Neural cell (in vitro differentiated cells): ENCODE data around the gene FBXL5. TPM values are rescaled to one million over a fixed set of nuclear protein-coding genes. Genes with fewer than 3 reads are reported as not detected.

ENCODE experiments used
- H2AFZ ChIP-seq: fragments of 200-600, 300-800 bp; sonication (generic), shearing (Covaris generic); 2 replicates; pipeline ENCODE4 v1.6.0; 2014; ENCODE audit warnings: low read depth, mild to moderate bottlenecking, antibody characterized with exemption, low read length, moderate library complexity
- H3F3A ChIP-seq: fragments of 200-600 bp; shearing (Covaris generic); 2 replicates; pipeline ENCODE4 v1.6.1; 2016; ENCODE audit warnings: mild to moderate bottlenecking, moderate library complexity, mixed read lengths, antibody characterized with exemption, low read length; ENCODE audit not compliant: insufficient read depth, poor library complexity, severe bottlenecking
- H3K27ac ChIP-seq: fragments of 200-600, 300-800 bp; sonication (generic), shearing (Covaris generic); 2 replicates; pipeline ENCODE4 v1.5.1; 2014; ENCODE audit warnings: mild to moderate bottlenecking, low read length, moderate library complexity
- H3K27me3 ChIP-seq: fragments of 300-800, 200-600 bp; sonication (generic), shearing (Covaris generic); 2 replicates; pipeline ENCODE4 v1.6.0; 2014; ENCODE audit warnings: mild to moderate bottlenecking, low read depth, low read length, moderate library complexity; ENCODE audit not compliant: insufficient read depth
- H3K36me3 ChIP-seq: fragments of 300-800, 200-600 bp; sonication (generic), shearing (Covaris generic); 2 replicates; pipeline ENCODE4 v1.5.1; 2014; ENCODE audit warnings: mild to moderate bottlenecking, antibody characterized with exemption, low read length, moderate library complexity; ENCODE audit not compliant: insufficient read depth
- H3K4me2 ChIP-seq: fragments of 300-800, 200-600 bp; sonication (generic), shearing (Covaris generic); 2 replicates; pipeline ENCODE4 v1.6.0; 2014; ENCODE audit warnings: mild to moderate bottlenecking, low read length
- H3K4me3 ChIP-seq: fragments of 300-800, 200-600 bp; sonication (generic), shearing (Covaris generic); 2 replicates; pipeline ENCODE4 v1.5.1; 2014; ENCODE audit warnings: mild to moderate bottlenecking, low read length, moderate library complexity
- H3K79me2 ChIP-seq: fragments of 200-600 bp; shearing (Covaris generic); replicated peaks from 2 replicates; pipeline ENCODE4 v1.6.0; 2014; ENCODE audit warnings: mild to moderate bottlenecking, low read length, moderate library complexity; ENCODE audit not compliant: insufficient read depth
- H3K9ac ChIP-seq: fragments of 300-800, 200-600 bp; sonication (generic), shearing (Covaris generic); 2 replicates; pipeline ENCODE4 v1.6.1; 2016; ENCODE audit warnings: mild to moderate bottlenecking, low read length, mixed read lengths
- H3K9me2 ChIP-seq: fragments of 200-600 bp; shearing (Covaris generic); 2 replicates; pipeline ENCODE4 v1.6.1; 2016; ENCODE audit warnings: mild to moderate bottlenecking, low read length, mixed read lengths; ENCODE audit not compliant: insufficient read depth
- H3K9me3 ChIP-seq: fragments of 200-600, 300-800 bp; sonication (generic), shearing (Covaris generic); 2 replicates; pipeline ENCODE4 v1.6.1; 2016; ENCODE audit warnings: mild to moderate bottlenecking, mixed run types, low read length, moderate library complexity, mixed read lengths
- H4K20me1 ChIP-seq: fragments of 200-600 bp; shearing (Covaris generic); 2 replicates; pipeline ENCODE4 v1.6.1; 2016; ENCODE audit warnings: mild to moderate bottlenecking, mixed run types; ENCODE audit not compliant: insufficient read depth
- EP300 ChIP-seq: fragments of 450-650 bp; conservative IDR thresholded peaks from 2 replicates; pipeline ENCODE4 v1.6.1; 2014; ENCODE audit warnings: antibody characterized with exemption, mild to moderate bottlenecking, moderate library complexity; ENCODE audit not compliant: poor library complexity, severe bottlenecking
- EZH2 ChIP-seq: fragments of 200-600, 300-800 bp; shearing (Covaris generic), sonication (generic); IDR thresholded peaks from 2 replicates; pipeline ENCODE4 v1.6.1; 2014; ENCODE audit warnings: antibody characterized with exemption, low read length, borderline replicate concordance, mild to moderate bottlenecking; ENCODE audit not compliant: insufficient read depth, poor library complexity, severe bottlenecking
- MXI1 ChIP-seq: fragments of 450-650 bp; conservative IDR thresholded peaks from 2 replicates; pipeline ENCODE4 v1.6.1; 2014; ENCODE audit warnings: antibody characterized with exemption, mild to moderate bottlenecking; ENCODE audit not compliant: poor library complexity, severe bottlenecking
- POLR2AphosphoS5 ChIP-seq: IDR thresholded peaks from 2 replicates; pipeline ENCODE4 v1.6.1; 2012
- RAD21 ChIP-seq: fragments of 450-650 bp; conservative IDR thresholded peaks from 2 replicates; pipeline ENCODE4 v1.6.1; 2014; ENCODE audit warnings: antibody characterized with exemption, mild to moderate bottlenecking, moderate library complexity
- SMC3 ChIP-seq: fragments of 450-650 bp; conservative IDR thresholded peaks from 2 replicates; pipeline ENCODE4 v1.6.1; 2014; ENCODE audit warnings: antibody characterized with exemption, mild to moderate bottlenecking, moderate library complexity; ENCODE audit not compliant: poor library complexity
- TAF1 ChIP-seq: IDR thresholded peaks from 2 replicates; pipeline ENCODE4 v1.6.1; 2012; ENCODE audit warnings: low read depth
- polyA plus RNA-seq: library from polyadenylated mRNA; depleted of rRNA; stranded (reverse); fragments of >200 nt; gene quantifications from 2 replicates; pipeline ENCODE4 v1.2.3, GENCODE V29; 2014
- TF ChIP-seq, protein P1 (sequence below): fragments of 450-650 bp; IDR thresholded peaks from 2 replicates; pipeline ENCODE4 v1.5.1; 2014; ENCODE audit warnings: antibody characterized with exemption, mild to moderate bottlenecking, moderate library complexity; ENCODE audit not compliant: poor library complexity, severe bottlenecking
- TF ChIP-seq, protein P2 (sequence below): IDR thresholded peaks from 2 replicates; pipeline ENCODE4 v1.6.1; 2012; ENCODE audit warnings: borderline replicate concordance

Gene FBXL5
- polyA plus RNA-seq, 1 donor from 2014 or later, result 70.6 TPM

DNA sequence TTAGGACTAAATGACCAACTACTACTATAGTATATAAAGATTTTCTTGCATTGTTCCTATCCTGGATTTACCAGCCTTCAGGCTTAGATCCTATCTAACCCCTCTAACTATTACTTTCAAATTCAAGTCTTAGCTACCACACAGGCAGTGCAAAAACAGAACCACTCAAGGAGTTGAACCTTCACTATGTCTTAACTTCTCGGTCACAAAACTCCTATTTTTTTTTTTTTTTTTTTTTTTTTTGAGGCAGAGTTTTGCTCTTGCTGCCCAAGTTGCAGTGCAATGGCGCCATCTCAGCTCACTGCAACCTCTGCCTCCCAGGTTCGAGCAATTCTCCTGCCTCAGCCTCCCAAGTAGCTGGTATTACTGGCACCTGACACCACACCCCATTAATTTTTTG lies 20.2 kb upstream of the FBXL5 start:
- H3K9me2 ChIP-seq, result no peaks in the 10 kb centered on the region
- H3K36me3 ChIP-seq, result no peaks in the 10 kb centered on the region

DNA sequence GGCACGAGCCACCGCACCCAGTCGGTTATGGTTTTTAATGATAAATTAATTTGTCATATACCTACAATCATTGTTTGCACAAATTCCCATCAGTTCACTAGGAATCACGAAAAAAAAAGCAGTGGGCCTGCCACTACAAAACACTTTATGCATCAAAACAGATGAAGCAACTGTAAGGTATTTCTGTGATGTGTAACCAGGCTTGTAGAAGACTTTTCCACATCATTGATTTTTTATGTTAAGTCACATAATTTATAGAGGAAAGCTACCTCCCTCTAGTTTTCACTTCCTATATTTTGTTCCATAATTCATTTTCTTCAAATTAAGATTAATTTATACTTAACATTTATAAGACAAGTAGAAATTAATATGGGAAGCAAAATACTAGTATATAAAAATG lies 19.8 kb upstream of the FBXL5 start:
- H3K9me2 ChIP-seq, result no peaks in the 10 kb centered on the region
- H4K20me1 ChIP-seq, result no peaks in the 10 kb centered on the region
- H3K79me2 ChIP-seq, result peaks cover 43% of the 10 kb centered on the region
- no peak overlapping the region for H3K4me2 ChIP-seq
- H3K27me3 ChIP-seq, result no peaks in the 10 kb centered on the region
- H3K27ac ChIP-seq, result no peak overlapping the region
- no peaks in the 10 kb centered on the region for H3K9me3 ChIP-seq
- H3K9ac ChIP-seq, result no peak overlapping the region
- TF ChIP-seq TAF1 (no peak), MXI1 (no peak), RAD21 (no peak), POLR2AphosphoS5 (no peak), EZH2 (no peak), EP300 (no peak), SMC3 (no peak)
- TF ChIP-seq, protein P1, sequence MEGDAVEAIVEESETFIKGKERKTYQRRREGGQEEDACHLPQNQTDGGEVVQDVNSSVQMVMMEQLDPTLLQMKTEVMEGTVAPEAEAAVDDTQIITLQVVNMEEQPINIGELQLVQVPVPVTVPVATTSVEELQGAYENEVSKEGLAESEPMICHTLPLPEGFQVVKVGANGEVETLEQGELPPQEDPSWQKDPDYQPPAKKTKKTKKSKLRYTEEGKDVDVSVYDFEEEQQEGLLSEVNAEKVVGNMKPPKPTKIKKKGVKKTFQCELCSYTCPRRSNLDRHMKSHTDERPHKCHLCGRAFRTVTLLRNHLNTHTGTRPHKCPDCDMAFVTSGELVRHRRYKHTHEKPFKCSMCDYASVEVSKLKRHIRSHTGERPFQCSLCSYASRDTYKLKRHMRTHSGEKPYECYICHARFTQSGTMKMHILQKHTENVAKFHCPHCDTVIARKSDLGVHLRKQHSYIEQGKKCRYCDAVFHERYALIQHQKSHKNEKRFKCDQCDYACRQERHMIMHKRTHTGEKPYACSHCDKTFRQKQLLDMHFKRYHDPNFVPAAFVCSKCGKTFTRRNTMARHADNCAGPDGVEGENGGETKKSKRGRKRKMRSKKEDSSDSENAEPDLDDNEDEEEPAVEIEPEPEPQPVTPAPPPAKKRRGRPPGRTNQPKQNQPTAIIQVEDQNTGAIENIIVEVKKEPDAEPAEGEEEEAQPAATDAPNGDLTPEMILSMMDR, result no peak
- TF ChIP-seq, protein P2, sequence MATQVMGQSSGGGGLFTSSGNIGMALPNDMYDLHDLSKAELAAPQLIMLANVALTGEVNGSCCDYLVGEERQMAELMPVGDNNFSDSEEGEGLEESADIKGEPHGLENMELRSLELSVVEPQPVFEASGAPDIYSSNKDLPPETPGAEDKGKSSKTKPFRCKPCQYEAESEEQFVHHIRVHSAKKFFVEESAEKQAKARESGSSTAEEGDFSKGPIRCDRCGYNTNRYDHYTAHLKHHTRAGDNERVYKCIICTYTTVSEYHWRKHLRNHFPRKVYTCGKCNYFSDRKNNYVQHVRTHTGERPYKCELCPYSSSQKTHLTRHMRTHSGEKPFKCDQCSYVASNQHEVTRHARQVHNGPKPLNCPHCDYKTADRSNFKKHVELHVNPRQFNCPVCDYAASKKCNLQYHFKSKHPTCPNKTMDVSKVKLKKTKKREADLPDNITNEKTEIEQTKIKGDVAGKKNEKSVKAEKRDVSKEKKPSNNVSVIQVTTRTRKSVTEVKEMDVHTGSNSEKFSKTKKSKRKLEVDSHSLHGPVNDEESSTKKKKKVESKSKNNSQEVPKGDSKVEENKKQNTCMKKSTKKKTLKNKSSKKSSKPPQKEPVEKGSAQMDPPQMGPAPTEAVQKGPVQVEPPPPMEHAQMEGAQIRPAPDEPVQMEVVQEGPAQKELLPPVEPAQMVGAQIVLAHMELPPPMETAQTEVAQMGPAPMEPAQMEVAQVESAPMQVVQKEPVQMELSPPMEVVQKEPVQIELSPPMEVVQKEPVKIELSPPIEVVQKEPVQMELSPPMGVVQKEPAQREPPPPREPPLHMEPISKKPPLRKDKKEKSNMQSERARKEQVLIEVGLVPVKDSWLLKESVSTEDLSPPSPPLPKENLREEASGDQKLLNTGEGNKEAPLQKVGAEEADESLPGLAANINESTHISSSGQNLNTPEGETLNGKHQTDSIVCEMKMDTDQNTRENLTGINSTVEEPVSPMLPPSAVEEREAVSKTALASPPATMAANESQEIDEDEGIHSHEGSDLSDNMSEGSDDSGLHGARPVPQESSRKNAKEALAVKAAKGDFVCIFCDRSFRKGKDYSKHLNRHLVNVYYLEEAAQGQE, result no peak
- H3K36me3 ChIP-seq, result no peaks in the 10 kb centered on the region
- H3K4me3 ChIP-seq, result no peak overlapping the region
- H2AFZ ChIP-seq, result no peak overlapping the region
- H3F3A ChIP-seq, result no peaks in the 10 kb centered on the region

More for the DNA sequence above, 20.2 kb upstream of the FBXL5 start:
- H3K27ac ChIP-seq, result no peak overlapping the region
- no peak for TF ChIP-seq SMC3
- TF ChIP-seq, protein P2, result no peak
- no peak for TF ChIP-seq TAF1
- TF ChIP-seq POLR2AphosphoS5, result no peak
- TF ChIP-seq, protein P1, result no peak
- TF ChIP-seq MXI1, result no peak
- no peak for TF ChIP-seq RAD21
- TF ChIP-seq EZH2, result no peak
- no peak for TF ChIP-seq EP300
- no peak overlapping the region for H2AFZ ChIP-seq
- H3K4me3 ChIP-seq, result no peak overlapping the region
- no peaks in the 10 kb centered on the region for H3K27me3 ChIP-seq
- H3F3A ChIP-seq, result no peaks in the 10 kb centered on the region
- H3K79me2 ChIP-seq, result peaks cover 47% of the 10 kb centered on the region
- H4K20me1 ChIP-seq, result no peaks in the 10 kb centered on the region
- H3K9ac ChIP-seq, result no peak overlapping the region
- no peaks in the 10 kb centered on the region for H3K9me3 ChIP-seq
- no peak overlapping the region for H3K4me2 ChIP-seq
